Smooth muscle cell (in vitro differentiated cells): ENCODE data around the gene CYFIP2. TPM values are rescaled to one million over a fixed set of nuclear protein-coding genes. Genes with fewer than 3 reads are reported as not detected.
A peak's percentile ranks its signal among the peaks of the same experiment; 100 is the strongest.

Experiments
- DNase-seq: peaks from one replicate; lab custom pipeline; 2025; ENCODE audit not compliant: unreplicated experiment; lab: John Stamatoyannopoulos, UW
- H2AFZ ChIP-seq: fragments of 200-600 bp; sonication (generic); 2 replicates; pipeline ENCODE4 v1.6.0; 2016; ENCODE audit warnings: antibody characterized with exemption, low read depth, mild to moderate bottlenecking
- H3F3A ChIP-seq: fragments of 200-600 bp; sonication (generic); 2 replicates; pipeline ENCODE4 v1.6.0; 2017; ENCODE audit warnings: antibody characterized with exemption, low read depth
- H3K27ac ChIP-seq: fragments of 200-600 bp; sonication (generic); 2 replicates; pipeline ENCODE4 v1.5.1; 2016; ENCODE audit warnings: low read depth, mild to moderate bottlenecking
- H3K27me3 ChIP-seq: fragments of 200-600 bp; sonication (generic); 2 replicates; pipeline ENCODE4 v1.6.1; 2016; ENCODE audit warnings: low read depth, mild to moderate bottlenecking
- H3K36me3 ChIP-seq: fragments of 200-600 bp; sonication (generic); 2 replicates; pipeline ENCODE4 v1.5.1; 2016; ENCODE audit warnings: low read depth
- H3K4me1 ChIP-seq: fragments of 200-600 bp; sonication (generic); 2 replicates; pipeline ENCODE4 v1.5.1; 2016; ENCODE audit warnings: low read depth
- H3K4me2 ChIP-seq: fragments of 200-600 bp; sonication (generic); 2 replicates; pipeline ENCODE4 v1.6.0; 2016; ENCODE audit warnings: mild to moderate bottlenecking
- H3K4me3 ChIP-seq: fragments of 200-600 bp; sonication (generic); 2 replicates; pipeline ENCODE4 v1.5.1; 2016; ENCODE audit warnings: mild to moderate bottlenecking
- H3K79me2 ChIP-seq: fragments of 200-600 bp; sonication (generic); 2 replicates; pipeline ENCODE4 v1.6.0; 2016; ENCODE audit warnings: low read depth, mild to moderate bottlenecking
- H3K9ac ChIP-seq: fragments of 200-600 bp; sonication (generic); 2 replicates; pipeline ENCODE4 v1.6.0; 2016; ENCODE audit warnings: low read depth
- H3K9me3 ChIP-seq: fragments of 200-600 bp; sonication (generic); replicated peaks from 2 replicates; pipeline ENCODE4 v1.5.1; 2016; ENCODE audit warnings: low read depth
- H4K20me1 ChIP-seq: fragments of 200-600 bp; sonication (generic); 2 replicates; pipeline ENCODE4 v1.6.0; 2016; ENCODE audit warnings: low read depth
- CTCF ChIP-seq: fragments of 200-600 bp; sonication (generic); IDR thresholded peaks from 2 replicates; pipeline ENCODE4 v1.5.1; 2017; ENCODE audit warnings: borderline replicate concordance, mild to moderate bottlenecking, antibody characterized with exemption; ENCODE audit not compliant: insufficient read depth, poor library complexity, severe bottlenecking
- WGBS: methylation state at CpG from one replicate; pipeline ENCODE4 v1.1.7; 2016; ENCODE audit warnings: low lambda C conversion rate; 5-methylcytosine and 5-hydroxymethylcytosine counted together
- polyA plus RNA-seq: library from polyadenylated mRNA; unstranded; fragments of >200 nt; fragmentation: Nextera tagmentation; extraction: Ambion mirVana; gene quantifications from 2 replicates; pipeline ENCODE4 v1.2.1, GENCODE V29; 2016
- total RNA-seq: library from RNA; depleted of rRNA; stranded (reverse); fragments of >200 nt; gene quantifications from 2 replicates; pipeline ENCODE4 v1.2.3, GENCODE V29; 2014

Gene CYFIP2
- total and polyA plus RNA-seq, 2 experiments from 2014 or later = 11.4 to 17.8 TPM

GRCh38 chr5:157252711-157253465 is 13.0 kb upstream of the CYFIP2 start:
- Histone ChIP-seq H3K36me3 (no peaks in the 10 kb centered on the region), H3K27ac (peak overlapping the region; percentile 76), H3K9ac (no peak overlapping the region), H3K4me2 (peak overlapping the region; percentile 34), H3K9me3 (no peaks in the 10 kb centered on the region), H3K27me3 (no peaks in the 10 kb centered on the region), H3K4me3 (no peak overlapping the region), H3F3A (no peaks in the 10 kb centered on the region), H4K20me1 (no peaks in the 10 kb centered on the region), H3K4me1 (no peaks in the 10 kb centered on the region), H3K79me2 (no peaks in the 10 kb centered on the region), H2AFZ (no peak overlapping the region)
- TF ChIP-seq CTCF = no peak
- no peak for DNase-seq
- WGBS = 44% methylated on average over 4 of the region's 4 CpGs

- Histone ChIP-seq H3K9ac (no peak overlapping the region), H3K4me1 (no peaks in the 10 kb centered on the region), H2AFZ (no peak overlapping the region), H3K79me2 (no peaks in the 10 kb centered on the region), H4K20me1 (no peaks in the 10 kb centered on the region), H3K27me3 (no peaks in the 10 kb centered on the region), H3K9me3 (no peaks in the 10 kb centered on the region), H3F3A (no peaks in the 10 kb centered on the region), H3K36me3 (no peaks in the 10 kb centered on the region), H3K4me3 (no peak overlapping the region), H3K4me2 (peak overlapping the region; percentile 30), H3K27ac (peak overlapping the region; percentile 76)
- peak; percentile 82 for TF ChIP-seq CTCF
- 7% methylated on average over 2 of the region's 2 CpGs for whole genome bisulfite sequencing
- peak; percentile 7 for DNase-seq
Measured at GRCh38 chr5:157253547-157253946, 12.4 kb upstream of the CYFIP2 start.

- no peaks in the 10 kb centered on the region for H3K9me3 ChIP-seq
- TF ChIP-seq CTCF = no peak
- no peak overlapping the region for H2AFZ ChIP-seq
- no peak overlapping the region for H3K9ac ChIP-seq
- no peak overlapping the region for H3K4me2 ChIP-seq
- H4K20me1 ChIP-seq = no peaks in the 10 kb centered on the region
- H3K36me3 ChIP-seq = no peaks in the 10 kb centered on the region
- H3K27ac ChIP-seq = no peak overlapping the region
- no peak overlapping the region for H3K4me3 ChIP-seq
- 94% methylated on average over 6 of the region's 6 CpGs for WGBS
- H3K79me2 ChIP-seq = no peaks in the 10 kb centered on the region
- H3F3A ChIP-seq = no peaks in the 10 kb centered on the region
- H3K27me3 ChIP-seq = peaks cover 14% of the 10 kb centered on the region
- no peak for DNase-seq
- H3K4me1 ChIP-seq = no peaks in the 10 kb centered on the region
Measured at GRCh38 chr5:157258450-157258849, 7.5 kb upstream of the CYFIP2 start.

GRCh38 chr5:157259699-157260098 is 6.2 kb upstream of the CYFIP2 start:
- H4K20me1 ChIP-seq = no peaks in the 10 kb centered on the region
- no peak overlapping the region for H3K9ac ChIP-seq
- no peak for TF ChIP-seq CTCF
- no peak overlapping the region for H3K27ac ChIP-seq
- no peak overlapping the region for H3K4me2 ChIP-seq
- WGBS = 94% methylated on average over 4 of the region's 4 CpGs
- H3K27me3 ChIP-seq = peaks cover 27% of the 10 kb centered on the region
- H3K79me2 ChIP-seq = no peaks in the 10 kb centered on the region
- no peaks in the 10 kb centered on the region for H3F3A ChIP-seq
- DNase-seq = no peak
- H2AFZ ChIP-seq = no peak overlapping the region
- no peaks in the 10 kb centered on the region for H3K36me3 ChIP-seq
- H3K9me3 ChIP-seq = no peaks in the 10 kb centered on the region
- H3K4me3 ChIP-seq = no peak overlapping the region
- no peaks in the 10 kb centered on the region for H3K4me1 ChIP-seq
